Loucy (cell line): ENCODE results near the gene SORCS2.

Experiments
- H2AFZ ChIP-seq: fragments of 200-600 bp; sonication (generic); 2 replicates; pipeline ENCODE4 v1.6.0; 2016; ENCODE audit warnings: antibody characterized with exemption, mild to moderate bottlenecking, low read length, moderate library complexity
- H3F3A ChIP-seq: fragments of 200-600 bp; 2 replicates; pipeline ENCODE4 v1.6.0; 2016; ENCODE audit warnings: antibody characterized with exemption, low read depth, mild to moderate bottlenecking
- H3K27me3 ChIP-seq: fragments of 200-600 bp; sonication (generic); 2 replicates; pipeline ENCODE4 v1.6.1; 2014; ENCODE audit warnings: low read length, mild to moderate bottlenecking; ENCODE audit not compliant: insufficient read depth, poor library complexity, severe bottlenecking
- H3K36me3 ChIP-seq: fragments of 200-600 bp; sonication (generic); 2 replicates; pipeline ENCODE4 v1.6.1; 2016; ENCODE audit warnings: low read length; ENCODE audit not compliant: insufficient read depth
- H3K4me1 ChIP-seq: fragments of 200-600 bp; sonication (generic); 2 replicates; pipeline ENCODE4 v1.5.1; 2014; ENCODE audit warnings: low read length, mild to moderate bottlenecking; ENCODE audit not compliant: insufficient read depth, poor library complexity, severe bottlenecking
- H3K4me2 ChIP-seq: fragments of 200-600 bp; sonication (generic); 2 replicates; pipeline ENCODE4 v1.6.0; 2014; ENCODE audit warnings: antibody characterized with exemption, low read length, low read depth, mild to moderate bottlenecking; ENCODE audit not compliant: poor library complexity, severe bottlenecking
- H3K4me3 ChIP-seq: fragments of 200-600 bp; sonication (generic); 2 replicates; pipeline ENCODE4 v1.5.1; 2014; ENCODE audit warnings: low read length, mild to moderate bottlenecking, mixed read lengths; ENCODE audit not compliant: poor library complexity, severe bottlenecking
- H3K79me2 ChIP-seq: fragments of 200-600 bp; sonication (generic); 2 replicates; pipeline ENCODE4 v1.6.1; 2014; ENCODE audit warnings: low read length; ENCODE audit not compliant: insufficient read depth
- H3K9ac ChIP-seq: fragments of 200-600 bp; sonication (generic); 2 replicates; pipeline ENCODE4 v1.6.0; 2014; ENCODE audit warnings: mild to moderate bottlenecking, low read depth, low read length, moderate library complexity; ENCODE audit not compliant: poor library complexity, severe bottlenecking
- H3K9me2 ChIP-seq: fragments of 200-600 bp; sonication (generic); replicated peaks from 2 replicates; pipeline ENCODE4 v1.6.1; 2016; ENCODE audit warnings: low read depth, low read length, mixed read lengths
- H3K9me3 ChIP-seq: fragments of 200-600 bp; sonication (generic); 2 replicates; pipeline ENCODE4 v1.6.1; 2014; ENCODE audit warnings: mild to moderate bottlenecking, antibody characterized with exemption, low read length, low read depth; ENCODE audit not compliant: insufficient read depth
- H4K20me1 ChIP-seq: fragments of 200-600 bp; sonication (generic); 2 replicates; pipeline ENCODE4 v1.6.0; 2014; ENCODE audit warnings: antibody characterized with exemption, low read length, mild to moderate bottlenecking; ENCODE audit not compliant: insufficient read depth, poor library complexity, severe bottlenecking
- EZH2phosphoT487 ChIP-seq: fragments of 200-600 bp; IDR thresholded peaks from 2 replicates; pipeline ENCODE4 v1.6.1; 2018; ENCODE audit warnings: antibody characterized with exemption, mild to moderate bottlenecking, moderate library complexity, borderline replicate concordance
- TF ChIP-seq, protein P1 (sequence below): fragments of 200-600 bp; sonication (generic); conservative IDR thresholded peaks from 2 replicates; pipeline ENCODE4 v1.5.1; 2014; ENCODE audit warnings: mild to moderate bottlenecking, antibody characterized with exemption, low read length

Gene SORCS2

DNA sequence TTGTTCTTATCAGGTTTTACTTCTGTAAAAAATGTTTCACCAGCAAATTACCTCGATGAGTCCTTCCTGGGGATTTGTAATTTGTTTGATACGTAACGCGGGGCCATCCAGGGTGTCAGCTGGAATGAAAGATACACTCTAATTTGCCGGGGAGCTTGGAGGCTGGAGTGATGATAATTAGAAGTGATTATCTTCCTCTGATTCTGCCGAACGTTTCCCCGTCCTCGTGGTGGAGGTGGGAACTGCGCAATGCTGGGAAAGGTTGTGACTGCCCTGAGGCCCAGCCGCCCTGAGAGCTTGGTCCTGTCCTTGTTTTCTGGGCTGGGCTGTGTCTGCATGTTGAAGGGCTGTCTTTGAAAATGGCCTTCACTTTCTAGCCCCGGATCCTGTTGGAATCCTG is 48.0 kb downstream of the SORCS2 start:
- H3K4me2 ChIP-seq: no peak overlapping the region
- no peak overlapping the region for H2AFZ ChIP-seq
- H3K79me2 ChIP-seq: no peaks in the 10 kb centered on the region
- H3K4me1 ChIP-seq: no peaks in the 10 kb centered on the region
- no peaks in the 10 kb centered on the region for H3F3A ChIP-seq
- no peaks in the 10 kb centered on the region for H3K9me2 ChIP-seq
- no peak overlapping the region for H3K4me3 ChIP-seq
- H3K9me3 ChIP-seq: peaks cover 9% of the 10 kb centered on the region; the same call in 1 of the 2 replicates
- no peaks in the 10 kb centered on the region for H3K27me3 ChIP-seq
- H4K20me1 ChIP-seq: no peaks in the 10 kb centered on the region
- TF ChIP-seq, protein P1, sequence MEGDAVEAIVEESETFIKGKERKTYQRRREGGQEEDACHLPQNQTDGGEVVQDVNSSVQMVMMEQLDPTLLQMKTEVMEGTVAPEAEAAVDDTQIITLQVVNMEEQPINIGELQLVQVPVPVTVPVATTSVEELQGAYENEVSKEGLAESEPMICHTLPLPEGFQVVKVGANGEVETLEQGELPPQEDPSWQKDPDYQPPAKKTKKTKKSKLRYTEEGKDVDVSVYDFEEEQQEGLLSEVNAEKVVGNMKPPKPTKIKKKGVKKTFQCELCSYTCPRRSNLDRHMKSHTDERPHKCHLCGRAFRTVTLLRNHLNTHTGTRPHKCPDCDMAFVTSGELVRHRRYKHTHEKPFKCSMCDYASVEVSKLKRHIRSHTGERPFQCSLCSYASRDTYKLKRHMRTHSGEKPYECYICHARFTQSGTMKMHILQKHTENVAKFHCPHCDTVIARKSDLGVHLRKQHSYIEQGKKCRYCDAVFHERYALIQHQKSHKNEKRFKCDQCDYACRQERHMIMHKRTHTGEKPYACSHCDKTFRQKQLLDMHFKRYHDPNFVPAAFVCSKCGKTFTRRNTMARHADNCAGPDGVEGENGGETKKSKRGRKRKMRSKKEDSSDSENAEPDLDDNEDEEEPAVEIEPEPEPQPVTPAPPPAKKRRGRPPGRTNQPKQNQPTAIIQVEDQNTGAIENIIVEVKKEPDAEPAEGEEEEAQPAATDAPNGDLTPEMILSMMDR: no peak
- no peak for TF ChIP-seq EZH2phosphoT487
- no peaks in the 10 kb centered on the region for H3K36me3 ChIP-seq
- no peak overlapping the region for H3K9ac ChIP-seq

GRCh38 chr4:7241597-7242125 is 49.3 kb downstream of the SORCS2 start:
- Histone ChIP-seq H3K9me2 (no peaks in the 10 kb centered on the region), H3F3A (no peaks in the 10 kb centered on the region), H3K36me3 (no peaks in the 10 kb centered on the region), H3K9me3 (peaks cover 10% of the 10 kb centered on the region; the same call in 1 of the 2 replicates), H2AFZ (no peak overlapping the region), H3K4me2 (no peak overlapping the region), H3K79me2 (no peaks in the 10 kb centered on the region), H3K9ac (no peak overlapping the region), H3K4me3 (no peak overlapping the region), H4K20me1 (no peaks in the 10 kb centered on the region), H3K4me1 (no peaks in the 10 kb centered on the region), H3K27me3 (no peaks in the 10 kb centered on the region)
- TF ChIP-seq, protein P1: no peak
- TF ChIP-seq EZH2phosphoT487: no peak

GRCh38 chr4:7242766-7243165 is 50.4 kb downstream of the SORCS2 start:
- Histone ChIP-seq H3K9ac (no peak overlapping the region), H3K9me2 (no peaks in the 10 kb centered on the region), H3K9me3 (peaks cover 10% of the 10 kb centered on the region; the same call in 1 of the 2 replicates), H3K27me3 (no peaks in the 10 kb centered on the region), H3K4me2 (no peak overlapping the region), H3K4me3 (no peak overlapping the region), H3F3A (no peaks in the 10 kb centered on the region), H4K20me1 (no peaks in the 10 kb centered on the region), H2AFZ (no peak overlapping the region), H3K4me1 (no peaks in the 10 kb centered on the region), H3K36me3 (no peaks in the 10 kb centered on the region), H3K79me2 (no peaks in the 10 kb centered on the region)
- TF ChIP-seq EZH2phosphoT487: no peak
- TF ChIP-seq, protein P1: no peak
